Measurements from ENCODE around the gene PARPBP. TPM values are rescaled to one million over a fixed set of nuclear protein-coding genes. Genes with fewer than 3 reads are reported as not detected.
"Not testable (repeated sequence)": the region's sequence is repeated elsewhere in the genome, so short reads cannot be mapped to it uniquely, and the experiment has no call there.

PARPBP gene
- total and polyA plus RNA-seq, 2 experiments from 2014 or later, result 10.3 to 13.4 TPM

GRCh38 chr12:102144221-102144620 is 24.2 kb downstream of the PARPBP start:
- no peaks in the 10 kb centered on the region for H3K27me3 ChIP-seq (replicated peaks; ENCODE audit: insufficient read depth)
- H3K36me3 ChIP-seq (ENCODE audit: low read depth), result no peaks in the 10 kb centered on the region
- H3K9me2 ChIP-seq (ENCODE audit: insufficient read depth), result no peaks in the 10 kb centered on the region
- no peak overlapping the region for H3K27ac ChIP-seq
- H3F3A ChIP-seq (ENCODE audit: insufficient read depth), result no peaks in the 10 kb centered on the region
- WGBS, 2 experiments (ENCODE audit: low coverage in 1 of 2, low lambda C conversion rate in 2 of 2, missing lambda C conversion rate in 2 of 2), result 60 to 63% methylated on average over 1 of the region's 1 CpG
- no peak overlapping the region for H2AFZ ChIP-seq
- no peak overlapping the region for H3K4me2 ChIP-seq (ENCODE audit: unreplicated experiment)
- DNase-seq, result no peak
- no peak for TF ChIP-seq EZH2 (IDR thresholded peaks at IDR 0.05; ENCODE audit: insufficient read depth, poor library complexity, severe bottlenecking)
- TF ChIP-seq EZH2phosphoT487 (IDR thresholded peaks at IDR 0.05; ENCODE audit: insufficient read depth, low read depth), result no peak
- H3K4me1 ChIP-seq (ENCODE audit: insufficient read depth), result no peaks in the 10 kb centered on the region
- no peak overlapping the region for H3K4me3 ChIP-seq
- no peaks in the 10 kb centered on the region for H3K79me2 ChIP-seq (ENCODE audit: insufficient read depth)
- H3K9ac ChIP-seq, result no peak overlapping the region
- no peaks in the 10 kb centered on the region for H4K20me1 ChIP-seq (ENCODE audit: insufficient read depth)
- in situ Hi-C loops (cut with MboI), result no loop called here
- H3K9me3 ChIP-seq (ENCODE audit: low read depth), result no peaks in the 10 kb centered on the region

GRCh38 chr12:102147062-102147587 is 27.1 kb downstream of the PARPBP start:
- WGBS, 2 experiments (ENCODE audit: low coverage in 1 of 2, low lambda C conversion rate in 2 of 2, missing lambda C conversion rate in 2 of 2), result 93 to 95% methylated on average over 4 of the region's 4 CpGs
- H3K4me1 ChIP-seq (ENCODE audit: insufficient read depth); H3K79me2 ChIP-seq (ENCODE audit: insufficient read depth); DNase-seq; H4K20me1 ChIP-seq (ENCODE audit: insufficient read depth); H3F3A ChIP-seq (ENCODE audit: insufficient read depth); H3K36me3 ChIP-seq (ENCODE audit: low read depth); H3K9ac ChIP-seq; H3K27me3 ChIP-seq (replicated peaks; ENCODE audit: insufficient read depth); H3K4me2 ChIP-seq (ENCODE audit: unreplicated experiment); in situ Hi-C loops (cut with MboI); H2AFZ ChIP-seq; H3K27ac ChIP-seq; H3K4me3 ChIP-seq; H3K9me2 ChIP-seq (ENCODE audit: insufficient read depth); H3K9me3 ChIP-seq (ENCODE audit: low read depth): not testable (repeated sequence)

GRCh38 chr12:102155206-102155605 is 35.2 kb downstream of the PARPBP start:
- 96 to 100% methylated on average over 3 of the region's 3 CpGs for WGBS, 2 experiments (ENCODE audit: low coverage in 1 of 2, low lambda C conversion rate in 2 of 2, missing lambda C conversion rate in 2 of 2)
- H3K9me3 ChIP-seq (ENCODE audit: low read depth); H3K4me2 ChIP-seq (ENCODE audit: unreplicated experiment); H3K9me2 ChIP-seq (ENCODE audit: insufficient read depth); H3K36me3 ChIP-seq (ENCODE audit: low read depth); H4K20me1 ChIP-seq (ENCODE audit: insufficient read depth); H3K4me1 ChIP-seq (ENCODE audit: insufficient read depth); in situ Hi-C loops (cut with MboI); H3K4me3 ChIP-seq; H3K27me3 ChIP-seq (replicated peaks; ENCODE audit: insufficient read depth); DNase-seq; H3K9ac ChIP-seq; H3F3A ChIP-seq (ENCODE audit: insufficient read depth); H3K79me2 ChIP-seq (ENCODE audit: insufficient read depth); H2AFZ ChIP-seq; H3K27ac ChIP-seq: not testable (repeated sequence)

GRCh38 chr12:102163383-102163782 is 43.4 kb downstream of the PARPBP start:
- in situ Hi-C loops (cut with MboI), result no loop called here
- H2AFZ ChIP-seq, result no peak overlapping the region
- WGBS, 2 experiments (ENCODE audit: low coverage in 1 of 2, low lambda C conversion rate in 2 of 2, missing lambda C conversion rate in 2 of 2), result 98 to 100% methylated on average over 1 of the region's 1 CpG
- H3K27me3 ChIP-seq (replicated peaks; ENCODE audit: insufficient read depth), result no peaks in the 10 kb centered on the region
- no peak overlapping the region for H3K4me2 ChIP-seq (ENCODE audit: unreplicated experiment)
- H3K36me3 ChIP-seq (ENCODE audit: low read depth), result no peaks in the 10 kb centered on the region
- H3F3A ChIP-seq (ENCODE audit: insufficient read depth), result peaks cover 10% of the 10 kb centered on the region; the same call in 1 of the 2 replicates
- H3K79me2 ChIP-seq (ENCODE audit: insufficient read depth), result no peaks in the 10 kb centered on the region
- H3K4me1 ChIP-seq (ENCODE audit: insufficient read depth), result peaks cover 10% of the 10 kb centered on the region
- no peak for DNase-seq
- H3K4me3 ChIP-seq, result no peak overlapping the region
- no peaks in the 10 kb centered on the region for H3K9me2 ChIP-seq (ENCODE audit: insufficient read depth)
- H3K9ac ChIP-seq, result no peak overlapping the region
- H3K27ac ChIP-seq, result no peak overlapping the region
- H4K20me1 ChIP-seq (ENCODE audit: insufficient read depth), result no peaks in the 10 kb centered on the region
- H3K9me3 ChIP-seq (ENCODE audit: low read depth), result no peaks in the 10 kb centered on the region
- TF ChIP-seq EZH2 (IDR thresholded peaks at IDR 0.05; ENCODE audit: insufficient read depth, poor library complexity, severe bottlenecking) (no peak), EZH2phosphoT487 (IDR thresholded peaks at IDR 0.05; ENCODE audit: insufficient read depth, low read depth) (no peak)

GRCh38 chr12:102167821-102168604 is 48.0 kb downstream of the PARPBP start:
- no peaks in the 10 kb centered on the region for H3K36me3 ChIP-seq (ENCODE audit: low read depth)
- H4K20me1 ChIP-seq (ENCODE audit: insufficient read depth), result no peaks in the 10 kb centered on the region
- TF ChIP-seq EZH2phosphoT487 (IDR thresholded peaks at IDR 0.05; ENCODE audit: insufficient read depth, low read depth) (no peak), EZH2 (IDR thresholded peaks at IDR 0.05; ENCODE audit: insufficient read depth, poor library complexity, severe bottlenecking) (no peak)
- H3K9ac ChIP-seq, result peak overlapping the region; percentile 9; the same call in 1 of the 2 replicates
- H3K27ac ChIP-seq, result peak overlapping the region; percentile 22
- DNase-seq, result peak; percentile 54
- H3F3A ChIP-seq (ENCODE audit: insufficient read depth), result peaks cover 10% of the 10 kb centered on the region; the same call in 1 of the 2 replicates
- H3K4me1 ChIP-seq (ENCODE audit: insufficient read depth), result peaks cover 24% of the 10 kb centered on the region
- in situ Hi-C loops (cut with MboI), result no loop called here
- peak overlapping the region; percentile 57 for H2AFZ ChIP-seq
- H3K9me3 ChIP-seq (ENCODE audit: low read depth), result no peaks in the 10 kb centered on the region
- H3K9me2 ChIP-seq (ENCODE audit: insufficient read depth), result no peaks in the 10 kb centered on the region
- H3K4me2 ChIP-seq (ENCODE audit: unreplicated experiment), result peak overlapping the region; percentile 8
- no peaks in the 10 kb centered on the region for H3K79me2 ChIP-seq (ENCODE audit: insufficient read depth)
- no peak overlapping the region for H3K4me3 ChIP-seq
- no peaks in the 10 kb centered on the region for H3K27me3 ChIP-seq (replicated peaks; ENCODE audit: insufficient read depth)
